WI38 (cell line): ENCODE results near the gene RUNX2.

Source experiments
- H3K4me3 ChIP-seq: 2 replicates; pipeline ENCODE4 v1.5.1; 2011; ENCODE audit warnings: low read depth, mild to moderate bottlenecking, control low read depth, low read length
- TF ChIP-seq, protein P1 (sequence below): IDR thresholded peaks from 2 replicates; pipeline ENCODE4 v1.5.1; 2012; ENCODE audit warnings: low read depth, mild to moderate bottlenecking, control low read depth, low read length

RUNX2 gene

GRCh38 chr6:45543298-45544235 is 215.4 kb downstream of the RUNX2 start:
- H3K4me3 ChIP-seq: no peak overlapping the region

GRCh38 chr6:45545416-45545815 is 217.3 kb downstream of the RUNX2 start:
- TF ChIP-seq, protein P1, sequence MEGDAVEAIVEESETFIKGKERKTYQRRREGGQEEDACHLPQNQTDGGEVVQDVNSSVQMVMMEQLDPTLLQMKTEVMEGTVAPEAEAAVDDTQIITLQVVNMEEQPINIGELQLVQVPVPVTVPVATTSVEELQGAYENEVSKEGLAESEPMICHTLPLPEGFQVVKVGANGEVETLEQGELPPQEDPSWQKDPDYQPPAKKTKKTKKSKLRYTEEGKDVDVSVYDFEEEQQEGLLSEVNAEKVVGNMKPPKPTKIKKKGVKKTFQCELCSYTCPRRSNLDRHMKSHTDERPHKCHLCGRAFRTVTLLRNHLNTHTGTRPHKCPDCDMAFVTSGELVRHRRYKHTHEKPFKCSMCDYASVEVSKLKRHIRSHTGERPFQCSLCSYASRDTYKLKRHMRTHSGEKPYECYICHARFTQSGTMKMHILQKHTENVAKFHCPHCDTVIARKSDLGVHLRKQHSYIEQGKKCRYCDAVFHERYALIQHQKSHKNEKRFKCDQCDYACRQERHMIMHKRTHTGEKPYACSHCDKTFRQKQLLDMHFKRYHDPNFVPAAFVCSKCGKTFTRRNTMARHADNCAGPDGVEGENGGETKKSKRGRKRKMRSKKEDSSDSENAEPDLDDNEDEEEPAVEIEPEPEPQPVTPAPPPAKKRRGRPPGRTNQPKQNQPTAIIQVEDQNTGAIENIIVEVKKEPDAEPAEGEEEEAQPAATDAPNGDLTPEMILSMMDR: no peak
- no peak overlapping the region for H3K4me3 ChIP-seq

More at GRCh38 chr6:45543298-45544235, 215.4 kb downstream of the RUNX2 start:
- TF ChIP-seq, protein P1: no peak

DNA sequence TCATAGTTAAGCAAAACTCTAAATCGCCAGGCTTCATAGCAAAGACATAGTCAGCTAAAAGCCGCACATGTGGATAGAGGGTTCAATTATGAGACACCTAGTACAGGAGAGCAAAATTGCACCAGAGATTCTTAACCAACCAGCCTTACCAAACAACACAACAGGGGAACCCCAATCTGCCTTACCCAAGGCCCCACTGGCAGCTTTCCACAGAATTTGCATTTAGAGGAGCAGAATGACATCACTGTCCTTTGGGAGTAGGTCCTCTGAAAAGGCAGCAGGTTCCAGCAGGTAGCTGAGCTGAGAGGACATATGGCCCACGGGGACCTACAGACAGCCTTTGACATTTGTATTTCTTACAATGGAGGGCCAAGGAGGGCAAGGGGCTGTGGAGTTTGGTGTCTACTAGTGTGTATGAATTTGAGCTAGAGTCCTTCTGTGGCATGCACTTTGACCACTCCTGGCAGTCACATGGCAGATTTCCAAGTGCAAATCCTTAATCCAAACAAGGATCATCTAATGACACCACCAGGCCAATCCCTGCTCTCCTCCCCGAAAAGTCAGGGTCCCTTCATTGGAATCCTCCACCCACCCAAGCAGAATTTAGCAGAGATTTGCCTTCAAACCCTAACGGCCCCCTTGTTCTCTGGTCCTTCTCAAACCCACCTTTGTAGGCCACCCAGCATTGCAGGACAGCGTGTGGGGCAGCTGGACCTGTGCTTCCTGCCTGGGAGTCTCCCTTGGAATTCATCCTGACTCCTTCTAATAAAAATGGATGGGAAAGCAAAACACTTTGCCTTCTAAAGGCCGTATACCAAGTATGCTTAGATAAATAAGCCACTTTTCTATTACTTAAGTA is 220.8 kb downstream of the RUNX2 start:
- H3K4me3 ChIP-seq: no peak overlapping the region
- TF ChIP-seq, protein P1: no peak

GRCh38 chr6:45552536-45552935 is 224.4 kb downstream of the RUNX2 start:
- no peak overlapping the region for H3K4me3 ChIP-seq
- TF ChIP-seq, protein P1: no peak

DNA sequence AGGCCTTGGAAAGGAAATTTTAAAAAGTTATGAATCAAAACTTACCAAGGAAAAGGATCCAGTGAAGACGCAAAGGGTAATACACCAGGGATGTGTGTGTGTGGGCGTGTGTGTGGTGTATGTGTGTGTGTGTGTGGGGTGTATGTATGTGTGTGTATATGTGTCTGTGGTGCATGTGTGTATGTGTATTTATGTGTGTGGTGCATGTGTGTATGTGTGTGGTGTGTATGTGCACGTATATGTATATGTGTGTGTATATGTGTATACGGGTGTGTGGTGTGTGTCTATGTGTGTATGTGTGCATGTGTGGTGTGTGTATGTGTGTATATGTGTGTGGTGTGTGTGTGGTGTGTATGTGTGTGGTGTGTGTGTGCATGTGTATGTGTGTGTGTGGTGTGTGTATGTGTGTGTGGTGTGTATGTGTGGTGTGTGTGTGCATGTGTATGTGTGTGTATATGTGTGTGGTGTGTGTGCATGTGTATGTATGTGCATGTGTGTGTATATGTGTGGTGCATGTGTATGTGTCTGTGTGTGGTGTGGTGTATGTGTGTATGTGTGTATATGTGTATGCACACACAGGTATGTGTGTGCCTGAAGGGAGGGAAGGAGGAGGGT is 225.7 kb downstream of the RUNX2 start:
- no peak overlapping the region for H3K4me3 ChIP-seq
- TF ChIP-seq, protein P1: no peak

- TF ChIP-seq, protein P1: no peak
- no peak overlapping the region for H3K4me3 ChIP-seq
Observed at GRCh38 chr6:45554591-45554990, 226.5 kb downstream of the RUNX2 start.
